ENCODE data around the gene CLCN3.

GRCh38 chr4:169649545-169650226, 29.3 kb downstream of the CLCN3 start:
- TF ChIP-seq POLR2A (IDR thresholded peaks at IDR 0.05) (no peak), CTCF (IDR thresholded peaks at IDR 0.05) (no peak), EP300 (IDR thresholded peaks at IDR 0.05) (no peak)
